ENCODE results near the gene FAM111B. TPM values are rescaled to one million over a fixed set of nuclear protein-coding genes. Genes with fewer than 3 reads are reported as not detected.

The FAM111B gene
- polyA plus RNA-seq, 3 donors from 2014 or later, result 0.88 to 3.1 TPM; not detected in 1

- Mint-ChIP-seq H3K27ac (no peak overlapping the region), H3K27me3 (ENCODE audit: low read depth in 3 of 3) (peaks cover 8 to 11% (median 9%) of the 10 kb centered on the region in 3 donors), H3K4me3 (no peak overlapping the region), H3K36me3 (no peaks in the 10 kb centered on the region), H3K4me1 (peaks cover 6 to 8% of the 10 kb centered on the region in 2 donors), H3K9me3 (no peaks in the 10 kb centered on the region)
- no peak for DNase-seq
Observed at GRCh38 chr11:59176330-59176729, 69.3 kb downstream of the FAM111B start.

Other genes with a start within 250 kb of the FAM111B start
- not detected for gene GLYATL1, start 167.7 kb upstream of the FAM111B start, polyA plus RNA-seq
- gene GLYATL1B, start 20.9 kb upstream of the FAM111B start, polyA plus RNA-seq, result not detected
- gene FAM111A, start 35.6 kb downstream of the FAM111B start, polyA plus RNA-seq, result 10 to 100 TPM; 28.6 to 41.8 (median 31.2) TPM
- 1 to 10 TPM in 1 of 3 donors, under 1 TPM in 2; 0.16 to 1.2 (median 0.22) TPM for gene DTX4, start 64.9 kb downstream of the FAM111B start, polyA plus RNA-seq
- gene MPEG1, start 105.7 kb downstream of the FAM111B start, polyA plus RNA-seq, result 10 to 100 TPM in 1 of 3 donors, 1 to 10 TPM in 2; 1.7 to 13.2 (median 7.1) TPM

Measured in immature natural killer cell (primary cell).